Activated T-helper 1 cell treated with Interleukin-2 at 50 U/mL for 16 hours (primary cell): ENCODE data around the gene SLC29A2.

ENCODE experiments used
- DNase-seq: peaks from one replicate; pipeline ENCODE4 v3.0.0-alpha.2; 2020; ENCODE audit warnings: low read depth

Gene SLC29A2

DNA sequence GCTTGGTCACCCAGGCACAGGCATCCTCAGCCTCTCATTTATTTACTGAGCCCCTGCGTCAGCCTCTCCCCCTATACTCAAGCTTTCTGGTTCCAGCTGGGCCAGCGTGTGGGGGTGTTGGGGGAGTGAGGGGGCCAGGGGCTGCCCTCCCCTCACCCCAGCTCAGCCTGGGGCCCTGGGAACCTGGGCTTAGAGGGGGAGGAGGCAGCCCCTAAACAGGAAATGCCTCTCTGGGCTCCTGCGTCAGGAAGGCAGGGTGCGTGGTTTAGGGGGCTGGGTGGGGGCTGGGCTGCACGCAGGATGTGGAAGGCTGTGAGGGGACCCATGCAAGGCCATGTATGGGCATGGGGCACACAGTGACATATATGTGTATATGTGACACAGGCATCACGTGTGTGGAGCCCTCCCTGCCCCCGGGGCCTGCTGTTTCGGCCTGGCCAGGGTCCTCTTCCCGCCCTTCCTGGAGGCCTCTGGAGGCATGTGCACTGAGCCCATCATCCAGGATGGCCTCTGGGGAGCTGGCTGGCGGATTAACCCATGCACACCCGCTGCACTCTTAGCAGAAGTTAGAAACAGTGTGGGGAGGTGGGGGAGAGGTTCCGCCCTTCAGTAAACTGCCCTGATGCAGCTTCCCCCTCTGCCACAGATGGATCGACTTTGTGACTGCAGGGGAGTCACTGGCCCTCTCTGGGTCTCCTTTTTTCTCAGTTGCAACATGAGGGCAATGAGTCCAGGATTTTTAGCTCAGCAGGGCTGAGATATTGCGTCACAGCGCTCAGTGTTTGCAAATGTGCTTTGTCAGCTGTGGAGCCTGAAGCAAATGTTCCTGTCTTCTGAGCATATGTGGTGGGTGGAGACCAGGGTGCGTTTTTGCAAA is 53.6 kb downstream of the SLC29A2 start:
- DNase-seq = peak; percentile 29

DNA sequence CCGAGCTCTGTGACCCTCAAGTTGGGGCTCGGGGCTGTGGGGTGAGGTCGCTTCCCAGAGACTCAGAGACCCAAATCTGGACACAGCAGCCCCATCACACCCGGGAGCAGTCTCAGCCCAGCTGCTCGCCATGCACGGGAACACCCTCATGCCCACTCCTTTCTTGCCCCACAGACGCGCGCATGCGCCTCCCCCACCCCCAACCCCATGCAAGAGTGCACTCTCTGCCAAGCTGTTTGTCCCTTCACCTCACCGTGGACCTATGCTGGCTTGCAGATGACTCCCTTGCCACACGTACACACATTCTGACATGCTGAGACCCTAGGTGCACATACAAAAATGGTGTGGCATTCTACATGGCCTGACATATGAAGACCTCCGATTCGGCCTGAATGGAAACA is 54.2 kb downstream of the SLC29A2 start:
- DNase-seq = no peak

DNA sequence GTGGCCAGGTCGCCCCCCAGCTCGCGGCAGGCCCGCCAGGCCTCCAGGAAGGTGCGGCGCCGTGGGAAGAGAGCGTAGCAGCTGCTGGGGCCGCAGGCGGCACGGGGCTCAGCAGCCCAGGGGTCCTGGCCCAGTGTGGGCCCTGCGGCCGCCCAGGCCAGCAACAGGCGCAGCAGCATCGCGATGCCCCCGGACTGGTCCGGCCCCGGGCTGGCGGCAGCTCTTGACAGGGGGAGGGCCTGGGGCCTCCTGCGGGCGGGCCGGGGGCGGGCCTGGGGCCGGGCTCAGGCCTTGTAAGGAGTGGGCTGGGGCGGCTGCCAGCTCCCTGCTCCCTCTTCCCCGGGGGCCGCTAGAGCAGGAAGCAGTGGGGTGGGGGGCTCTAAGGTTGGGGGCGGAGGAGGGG is 54.7 kb downstream of the SLC29A2 start, which contains the start of gene CD248:
Gene CD248, minus strand, starts transcription at position 196 of the 403 bp plus-strand sequence. Its CDS starts 17 bp downstream, at position 179.
- no peak for DNase-seq

DNA sequence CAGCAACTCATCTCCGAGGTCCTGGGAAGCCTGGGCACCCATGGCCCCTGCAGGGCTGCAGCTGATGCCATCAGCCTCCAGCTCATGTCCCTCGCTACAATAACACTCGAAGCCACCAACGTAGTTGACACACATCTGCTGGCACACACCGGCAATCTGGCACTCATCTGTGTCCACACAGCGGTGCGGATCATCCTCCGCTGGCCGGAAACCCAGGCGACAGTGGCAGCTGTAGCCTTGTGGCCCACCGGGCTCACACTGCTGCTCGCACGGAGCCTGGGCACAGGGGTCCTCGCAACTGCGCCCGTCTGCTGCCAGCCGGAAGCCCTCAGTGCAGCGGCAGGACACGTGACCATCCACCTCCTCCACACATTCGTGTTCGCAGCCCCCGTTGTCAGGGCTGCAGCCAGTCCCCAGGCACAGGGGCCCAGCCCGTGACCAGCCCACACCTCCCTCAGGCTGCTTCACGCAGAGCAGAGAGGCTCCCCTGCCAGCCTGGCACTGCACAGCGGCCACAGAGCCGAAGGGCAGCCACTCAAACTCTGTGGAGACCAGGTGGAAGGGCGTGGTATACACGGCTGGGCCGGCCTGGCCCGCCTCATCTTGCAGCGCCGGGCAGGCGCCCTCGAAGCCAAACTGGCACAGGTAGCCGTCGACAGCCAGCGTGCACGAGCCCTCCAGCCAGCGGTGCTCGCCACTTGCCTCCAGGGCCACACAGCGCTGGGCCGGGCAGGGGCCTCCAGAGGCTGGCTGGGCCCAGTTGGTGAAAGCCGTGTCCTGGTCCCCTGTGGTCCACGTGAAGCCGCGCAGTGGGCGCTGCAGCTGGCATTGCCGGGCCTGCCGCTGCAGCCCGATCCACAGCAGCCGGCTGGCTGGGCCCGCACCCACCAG is 55.4 kb downstream of the SLC29A2 start:
- no peak for DNase-seq

DNA sequence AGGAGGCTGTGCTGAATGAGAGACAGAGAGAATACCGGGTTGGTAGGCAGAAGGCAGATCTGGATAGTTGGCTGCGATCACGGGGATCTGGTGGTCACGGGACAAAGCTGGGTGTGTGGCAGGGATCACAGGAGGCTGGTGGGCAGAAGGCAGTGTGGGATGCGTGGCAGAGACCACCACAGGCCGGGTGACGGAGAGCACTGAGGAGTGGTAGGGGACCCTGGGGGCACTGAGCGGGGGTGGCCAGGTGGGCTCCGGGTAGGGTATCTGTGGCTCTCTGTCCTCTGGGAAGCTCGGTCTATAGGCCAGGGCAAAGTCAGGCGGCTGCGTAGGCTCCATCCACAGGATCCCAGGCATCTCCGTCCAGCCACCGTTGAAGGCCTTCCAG is 56.1 kb downstream of the SLC29A2 start:
- no peak for DNase-seq

DNA sequence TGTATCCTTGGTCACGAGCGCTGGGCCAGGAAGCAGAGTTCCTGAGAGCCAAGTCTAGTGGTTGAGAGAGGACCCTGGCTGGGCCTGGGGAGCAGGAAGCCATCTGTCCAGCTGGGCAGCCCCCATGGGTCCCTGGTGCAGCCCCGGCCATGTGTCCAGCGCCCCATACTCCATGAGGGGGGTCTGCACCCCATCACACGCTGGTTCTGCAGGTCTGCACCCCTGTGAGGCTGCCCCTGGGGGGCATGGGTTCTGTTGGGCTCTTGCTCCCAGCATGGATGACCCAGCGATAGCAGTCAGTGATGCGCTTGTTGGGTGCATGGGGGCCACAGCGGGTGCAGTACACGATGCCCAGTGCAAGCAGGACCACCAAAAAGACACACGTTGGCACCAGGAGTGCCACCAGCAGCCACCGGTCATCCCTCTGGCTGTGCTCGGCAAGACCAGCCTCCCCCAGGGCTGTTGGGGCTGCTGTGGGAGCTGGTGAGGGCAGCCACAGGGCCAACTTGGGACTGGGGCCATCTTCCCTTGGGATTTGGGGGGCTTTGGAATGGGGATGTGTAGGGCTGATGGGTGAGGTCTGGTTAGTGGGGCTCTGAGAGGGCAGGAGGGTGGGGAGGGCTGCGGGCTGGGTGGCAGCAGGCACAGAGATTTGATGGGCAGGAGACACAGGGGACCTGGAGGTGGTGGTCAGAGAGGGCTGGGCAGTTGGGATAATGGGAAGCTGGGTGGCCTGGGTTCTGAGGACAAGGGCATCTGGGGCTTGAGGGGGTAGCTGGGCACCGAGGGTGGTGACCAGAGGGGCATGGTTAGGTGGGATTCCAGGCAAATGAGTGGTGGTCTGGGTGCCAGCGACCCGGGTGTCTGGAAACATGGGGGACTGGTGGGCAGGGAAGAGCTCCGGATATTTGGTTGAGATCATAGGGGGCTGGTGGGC is 56.7 kb downstream of the SLC29A2 start:
- DNase-seq = no peak

DNA sequence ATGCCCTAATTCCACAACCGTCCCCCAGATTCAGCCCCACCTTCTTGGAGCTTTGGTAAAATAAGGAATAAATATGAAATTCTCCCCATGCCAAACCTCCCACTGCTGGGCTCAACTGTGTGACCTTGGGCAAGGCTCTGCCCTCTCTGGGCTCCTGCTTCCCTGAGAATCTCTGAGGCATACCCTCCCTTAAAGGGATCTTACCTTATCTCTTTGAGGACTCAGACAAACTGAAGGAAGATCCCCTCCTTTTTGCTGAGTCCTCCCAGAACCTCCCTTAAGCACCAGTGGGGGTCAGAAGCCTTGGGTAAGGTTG is 57.4 kb downstream of the SLC29A2 start:
- no peak for DNase-seq

DNA sequence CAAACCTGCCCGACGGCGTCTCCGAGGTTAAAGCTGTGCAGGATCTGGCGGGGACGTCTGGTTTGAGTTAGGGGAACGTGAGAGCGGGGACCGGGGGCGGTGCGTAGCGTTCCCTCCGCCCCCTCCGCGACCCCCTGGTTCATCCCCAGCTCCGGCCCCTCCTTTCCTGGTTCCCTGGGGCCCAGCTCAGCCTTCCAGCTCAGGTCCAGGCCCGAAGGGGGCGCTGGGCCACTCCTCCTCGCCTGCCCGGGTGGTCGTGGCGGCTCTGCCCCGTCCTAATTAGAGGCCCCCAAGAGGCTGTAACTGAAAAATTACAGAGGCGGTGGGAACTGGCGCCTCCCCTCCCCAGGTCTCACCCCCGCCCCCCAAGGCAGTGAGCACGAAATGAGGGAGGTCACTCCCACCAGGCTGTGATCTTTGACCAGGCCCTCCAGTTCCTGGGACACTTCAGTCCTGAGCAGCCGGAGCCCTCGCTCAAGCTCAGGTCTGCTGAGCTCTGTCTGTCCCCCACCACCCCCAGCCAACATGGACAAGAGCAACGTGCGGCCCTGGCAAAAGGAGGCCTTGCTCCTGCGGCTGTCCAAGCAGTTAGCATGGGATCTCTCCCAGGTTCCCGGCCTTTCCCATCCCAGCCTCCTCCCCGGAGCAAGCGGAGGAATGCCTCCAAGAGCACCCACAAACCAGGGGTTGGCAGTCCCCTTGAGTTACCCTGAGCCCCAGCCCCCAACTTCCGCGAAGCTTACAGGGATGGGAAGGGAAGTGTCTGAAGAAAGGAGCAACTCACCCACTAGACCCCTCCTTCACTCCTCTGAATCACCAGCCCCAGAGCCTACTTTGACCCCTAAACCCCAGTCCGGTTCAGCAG is 58.0 kb downstream of the SLC29A2 start:
- no peak for DNase-seq

DNA sequence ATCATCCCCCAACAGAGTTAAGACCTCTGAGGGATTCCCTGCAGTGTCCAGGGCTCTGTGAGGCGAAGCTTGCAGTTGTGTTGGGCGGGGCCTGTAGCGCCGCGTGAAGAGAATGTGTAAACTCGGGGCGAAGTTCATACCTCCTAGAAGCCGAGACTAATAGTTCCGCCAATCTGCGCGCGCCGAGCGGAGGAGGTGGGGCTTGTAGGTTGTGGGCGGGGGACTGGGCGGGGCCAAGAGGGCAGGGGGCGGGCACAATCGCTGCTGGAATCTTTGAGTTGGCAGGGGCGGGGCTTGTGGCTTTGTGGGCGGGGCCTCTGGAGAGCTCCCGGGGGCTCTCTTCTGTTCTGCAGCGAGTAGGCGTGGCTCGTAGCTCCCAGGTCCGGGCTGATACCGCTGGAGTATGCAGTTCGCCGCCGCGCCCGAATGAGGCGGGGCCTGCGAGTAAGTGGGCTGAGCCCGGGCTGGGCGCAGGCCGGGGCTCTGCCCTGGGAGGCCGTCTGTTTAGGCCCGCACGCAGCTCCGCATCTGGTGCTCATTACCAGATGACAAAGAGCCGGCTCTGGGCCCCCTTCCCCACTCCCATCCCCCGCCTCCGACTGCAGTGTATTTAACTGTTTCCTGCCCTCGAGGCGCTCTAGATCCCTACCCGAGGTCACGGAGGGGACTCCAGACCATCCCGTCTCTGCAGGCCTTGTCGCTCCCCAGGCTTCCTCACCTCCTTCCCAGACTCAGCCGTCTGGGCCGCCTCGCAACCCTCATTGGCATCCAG is 58.8 kb downstream of the SLC29A2 start:
- DNase-seq = peak; percentile 93
